Activated CD4-positive, alpha-beta memory T cell treated with anti-CD3 and anti-CD28 coated beads, Interleukin-2, amount 10 ng/mL, durations not matched to agents 7 days and 5 days (primary cell): ENCODE measurements around the gene THG1L. TPM values are rescaled to one million over a fixed set of nuclear protein-coding genes. Genes with fewer than 3 reads are reported as not detected.
"Not testable (repeated sequence)": the region's sequence is repeated elsewhere in the genome, so short reads cannot be mapped to it uniquely, and the experiment has no call there.

ENCODE experiments used
- CTCF ChIA-PET: fragments of 350-600 bp; sonication (Branson Sonifier 250); formaldehyde crosslinking; loops from one replicate; lab custom pipeline; 2021; ENCODE audit warnings: antibody characterized with exemption, inconsistent platforms; lab: Charles Lee
- POLR2A ChIA-PET: fragments of 350-600 bp; sonication (Branson Sonifier 250); formaldehyde crosslinking; loops from one replicate; lab custom pipeline; 2021; ENCODE audit warnings: antibody characterized with exemption; lab: Charles Lee
- DNase-seq: peaks from one replicate; pipeline ENCODE4 v3.0.0-alpha.2; 2020
- H3K27ac Mint-ChIP-seq: one replicate; pipeline ENCODE4 v1.8.0; 2021; ENCODE audit warnings: mild to moderate bottlenecking, mixed read lengths
- H3K27me3 Mint-ChIP-seq: one replicate; pipeline ENCODE4 v1.8.0; 2021; ENCODE audit warnings: mixed read lengths
- H3K36me3 Mint-ChIP-seq: one replicate; pipeline ENCODE4 v1.8.0; 2021; ENCODE audit warnings: low read depth, mixed read lengths
- H3K4me1 Mint-ChIP-seq: one replicate; pipeline ENCODE4 v1.8.0; 2021; ENCODE audit warnings: mixed read lengths
- H3K4me3 Mint-ChIP-seq: one replicate; pipeline ENCODE4 v1.8.0; 2021; ENCODE audit warnings: mild to moderate bottlenecking, mixed read lengths
- H3K9me3 Mint-ChIP-seq: one replicate; pipeline ENCODE4 v1.8.0; 2021; ENCODE audit warnings: mixed read lengths
- total RNA-seq, 2 experiments: library from RNA; stranded (reverse); gene quantifications; one replicate each; pipeline ENCODE4 v1.2.3, GENCODE V29; 2021

The THG1L gene
- total RNA-seq, 2 experiments from 2014 or later = 10.6 to 11.4 TPM

GRCh38 chr5:157709346-157709745 is 21.9 kb upstream of the THG1L start:
- Mint-ChIP-seq H3K9me3 (no peaks in the 10 kb centered on the region), H3K36me3 (peaks cover 2% of the 10 kb centered on the region), H3K4me3 (no peak overlapping the region), H3K27me3 (peaks cover 6% of the 10 kb centered on the region), H3K4me1 (peaks cover 17% of the 10 kb centered on the region), H3K27ac (no peak overlapping the region)
- ChIA-PET CTCF (interaction anchor here (1.0 to 2.6 kb wide), 2 partner anchors 8 to 9 kb away, joined by 3 to 9 read pairs; no protein-coding TSS in a partner anchor), POLR2A (no interaction called here)
- no peak for DNase-seq

DNA sequence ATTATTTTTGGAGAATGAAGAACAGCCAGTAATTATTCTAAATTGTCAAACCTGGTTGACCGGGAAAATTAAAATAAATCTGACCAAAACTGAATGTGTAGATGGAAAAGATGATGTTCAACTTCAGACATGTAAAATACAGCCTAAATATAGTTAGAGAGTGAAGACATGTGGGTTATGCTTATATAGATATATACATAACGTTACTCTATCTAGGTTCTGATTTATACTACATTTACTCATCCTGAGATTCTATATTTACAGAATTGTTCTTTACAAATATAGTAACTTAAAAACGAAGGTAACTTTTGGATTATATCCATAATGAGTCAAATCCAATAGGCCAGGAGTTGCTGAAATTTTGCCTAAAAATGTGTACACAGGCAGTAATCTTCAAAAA is 20.8 kb upstream of the THG1L start:
- no peak for DNase-seq
- Mint-ChIP-seq H3K9me3 (no peaks in the 10 kb centered on the region), H3K36me3 (peaks cover 2% of the 10 kb centered on the region), H3K27me3 (peaks cover 1% of the 10 kb centered on the region), H3K4me1 (peaks cover 22% of the 10 kb centered on the region), H3K4me3 (no peak overlapping the region), H3K27ac (no peak overlapping the region)
- CTCF ChIA-PET = interaction anchor here (1.0 kb wide), 1 partner anchor 33 kb away, joined by 4 read pairs; the partner anchor contains the start of gene LSM11
- POLR2A ChIA-PET = no interaction called here

DNA sequence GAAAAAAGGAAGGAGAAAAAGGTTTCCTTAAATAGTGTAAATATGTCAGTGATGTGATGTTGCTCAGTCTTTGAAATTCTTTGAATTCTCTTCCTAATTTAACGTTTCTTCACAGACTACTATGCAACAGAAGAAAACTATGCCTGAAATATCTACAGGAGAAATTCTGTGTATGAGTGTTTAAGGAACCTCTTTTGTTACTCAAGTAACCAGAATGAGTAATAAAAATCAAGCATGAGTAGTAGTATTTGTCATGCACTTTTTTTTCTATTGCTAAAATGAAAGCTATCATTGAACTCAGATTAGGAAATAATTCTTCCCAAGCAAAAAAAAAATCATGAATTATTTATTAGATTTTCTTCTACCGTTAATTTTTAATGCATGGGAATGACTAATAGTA is 20.3 kb upstream of the THG1L start:
- POLR2A ChIA-PET = interaction anchor here (1.0 kb wide), 1 partner anchor 139 kb away, joined by 3 read pairs; no protein-coding TSS in a partner anchor
- H3K27me3 Mint-ChIP-seq = no peaks in the 10 kb centered on the region
- DNase-seq = no peak
- peaks cover 22% of the 10 kb centered on the region for H3K4me1 Mint-ChIP-seq
- peaks cover 2% of the 10 kb centered on the region for H3K36me3 Mint-ChIP-seq
- H3K4me3 Mint-ChIP-seq = no peak overlapping the region
- H3K27ac Mint-ChIP-seq = no peak overlapping the region
- CTCF ChIA-PET = interaction anchor here (1.0 kb wide), 1 partner anchor 32 kb away, joined by 4 read pairs; the partner anchor contains the start of gene LSM11
- no peaks in the 10 kb centered on the region for H3K9me3 Mint-ChIP-seq

GRCh38 chr5:157713830-157714595 is 17.2 kb upstream of the THG1L start:
- CTCF ChIA-PET = no interaction called here
- no peak for DNase-seq
- H3K27ac Mint-ChIP-seq = no peak overlapping the region
- H3K36me3 Mint-ChIP-seq = peaks cover 2% of the 10 kb centered on the region
- H3K4me1 Mint-ChIP-seq = peaks cover 44% of the 10 kb centered on the region
- no peaks in the 10 kb centered on the region for H3K27me3 Mint-ChIP-seq
- no peak overlapping the region for H3K4me3 Mint-ChIP-seq
- no peaks in the 10 kb centered on the region for H3K9me3 Mint-ChIP-seq
- POLR2A ChIA-PET = no interaction called here

GRCh38 chr5:157714596-157714864 is 16.7 kb upstream of the THG1L start:
- Mint-ChIP-seq H3K36me3 (peaks cover 2% of the 10 kb centered on the region), H3K4me1 (peaks cover 42% of the 10 kb centered on the region), H3K4me3 (no peak overlapping the region), H3K27me3 (no peaks in the 10 kb centered on the region), H3K27ac (no peak overlapping the region), H3K9me3 (no peaks in the 10 kb centered on the region)
- no peak for DNase-seq
- CTCF ChIA-PET = no interaction called here
- POLR2A ChIA-PET = no interaction called here

DNA sequence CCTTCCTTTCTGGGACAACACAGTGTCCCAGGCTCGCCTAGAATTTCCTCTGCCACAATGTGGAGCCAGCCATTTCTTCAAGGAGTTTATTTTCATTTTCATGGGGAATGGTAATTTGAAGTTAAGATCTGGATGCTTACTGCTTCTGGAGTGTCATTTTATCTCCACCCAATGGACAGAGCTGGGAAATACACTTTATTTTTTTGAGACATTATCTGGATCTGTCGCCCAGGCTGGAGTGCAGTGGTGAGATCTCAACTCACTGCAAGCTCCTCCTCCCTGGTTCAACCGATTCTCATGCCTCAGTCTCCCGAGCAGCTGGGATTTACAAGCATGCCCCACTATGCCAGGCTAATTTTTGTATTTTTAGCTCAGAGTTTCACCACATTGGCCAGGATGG is 12.7 kb upstream of the THG1L start:
- POLR2A ChIA-PET = interaction anchor here (0.6 to 2.2 kb wide), 6 partner anchors 13 to 179 kb away, joined by 3 to 10 read pairs (median 5); partner anchors contain the start of gene THG1L
- H3K27ac Mint-ChIP-seq = no peak overlapping the region

GRCh38 chr5:157719245-157719644 is 12.0 kb upstream of the THG1L start:
- POLR2A ChIA-PET = interaction anchor here (1.1 to 2.2 kb wide), 2 partner anchors 12 to 178 kb away, joined by 5 to 10 read pairs; partner anchors contain the start of gene THG1L
- no peak for DNase-seq
- H3K27ac Mint-ChIP-seq = no peak overlapping the region
- no peaks in the 10 kb centered on the region for H3K27me3 Mint-ChIP-seq
- H3K4me3 Mint-ChIP-seq = no peak overlapping the region
- H3K9me3 Mint-ChIP-seq = no peaks in the 10 kb centered on the region
- CTCF ChIA-PET = interaction anchor here (0.7 to 4.2 kb wide), 37 partner anchors 10 to 1660 kb away, joined by 3 to 43 read pairs (median 5); partner anchors contain the start of genes LSM11 and THG1L
- peaks cover 33% of the 10 kb centered on the region for H3K4me1 Mint-ChIP-seq
- H3K36me3 Mint-ChIP-seq = peaks cover 6% of the 10 kb centered on the region

More for the DNA sequence above, 12.7 kb upstream of the THG1L start:
- Mint-ChIP-seq H3K9me3 (no peaks in the 10 kb centered on the region), H3K4me1 (peaks cover 33% of the 10 kb centered on the region), H3K4me3 (no peak overlapping the region), H3K27me3 (no peaks in the 10 kb centered on the region), H3K36me3 (peaks cover 1% of the 10 kb centered on the region)
- no peak for DNase-seq
- CTCF ChIA-PET = interaction anchor here (0.7 to 4.2 kb wide), 43 partner anchors 9 to 471 kb away, joined by 3 to 43 read pairs (median 5); partner anchors contain the start of genes LSM11 and THG1L

GRCh38 chr5:157721159-157721558 is 10.1 kb upstream of the THG1L start:
- no peak overlapping the region for H3K4me3 Mint-ChIP-seq
- H3K4me1 Mint-ChIP-seq = peaks cover 26% of the 10 kb centered on the region
- peaks cover under 1% of the 10 kb centered on the region for H3K9me3 Mint-ChIP-seq
- ChIA-PET CTCF (interaction anchor here (4.2 kb wide), 1 partner anchor 10 kb away, joined by 25 read pairs; the partner anchor contains the start of gene THG1L), POLR2A (no interaction called here)
- H3K36me3 Mint-ChIP-seq = peaks cover 7% of the 10 kb centered on the region
- no peak for DNase-seq
- no peaks in the 10 kb centered on the region for H3K27me3 Mint-ChIP-seq
- no peak overlapping the region for H3K27ac Mint-ChIP-seq

DNA sequence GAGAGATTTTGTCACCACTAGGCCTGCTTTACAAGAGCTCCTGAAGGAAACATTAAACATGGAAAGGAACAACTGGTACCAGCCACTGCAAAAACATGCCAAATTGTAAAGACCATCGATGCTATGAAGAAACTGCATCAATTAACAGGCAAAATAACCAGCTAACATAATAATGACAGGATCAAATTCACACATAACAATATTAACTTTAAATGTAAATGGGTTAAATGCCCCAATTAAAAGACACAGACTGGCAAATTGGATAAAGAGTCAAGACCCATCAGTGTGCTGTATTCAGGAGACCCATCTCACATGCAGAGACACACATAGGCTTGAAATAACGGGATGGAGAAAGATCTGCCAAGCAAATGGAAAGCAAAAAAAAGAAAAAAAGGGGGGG is 8.3 kb upstream of the THG1L start:
- H3K27me3 Mint-ChIP-seq, H3K9me3 Mint-ChIP-seq, DNase-seq, H3K27ac Mint-ChIP-seq, H3K4me3 Mint-ChIP-seq, POLR2A ChIA-PET, H3K36me3 Mint-ChIP-seq: not testable (repeated sequence)
- CTCF ChIA-PET = interaction anchor here (1.2 to 1.9 kb wide), 3 partner anchors 19 to 33 kb away, joined by 3 to 5 read pairs (median 4); no protein-coding TSS in a partner anchor
- peaks cover 13% of the 10 kb centered on the region for H3K4me1 Mint-ChIP-seq

GRCh38 chr5:157726607-157727006 is 4.6 kb upstream of the THG1L start:
- CTCF ChIA-PET = interaction anchor here (1.4 to 6.4 kb wide), 2 partner anchors 8 to 16 kb away, joined by 4 to 62 read pairs; partner anchors contain the start of gene LSM11
- H3K9me3 Mint-ChIP-seq, H3K36me3 Mint-ChIP-seq, H3K27ac Mint-ChIP-seq, H3K4me3 Mint-ChIP-seq, POLR2A ChIA-PET, DNase-seq, H3K27me3 Mint-ChIP-seq: not testable (repeated sequence)
- H3K4me1 Mint-ChIP-seq = peaks cover 13% of the 10 kb centered on the region

- H3K4me1 Mint-ChIP-seq = peaks cover 25% of the 10 kb centered on the region
- H3K27ac Mint-ChIP-seq, H3K4me3 Mint-ChIP-seq, POLR2A ChIA-PET, H3K9me3 Mint-ChIP-seq, H3K27me3 Mint-ChIP-seq, H3K36me3 Mint-ChIP-seq, DNase-seq: not testable (repeated sequence)
- CTCF ChIA-PET = interaction anchor here (1.4 to 6.4 kb wide), 2 partner anchors 9 to 15 kb away, joined by 4 to 62 read pairs; partner anchors contain the start of gene LSM11
Measured at GRCh38 chr5:157727858-157728257, 3.4 kb upstream of the THG1L start.

DNA sequence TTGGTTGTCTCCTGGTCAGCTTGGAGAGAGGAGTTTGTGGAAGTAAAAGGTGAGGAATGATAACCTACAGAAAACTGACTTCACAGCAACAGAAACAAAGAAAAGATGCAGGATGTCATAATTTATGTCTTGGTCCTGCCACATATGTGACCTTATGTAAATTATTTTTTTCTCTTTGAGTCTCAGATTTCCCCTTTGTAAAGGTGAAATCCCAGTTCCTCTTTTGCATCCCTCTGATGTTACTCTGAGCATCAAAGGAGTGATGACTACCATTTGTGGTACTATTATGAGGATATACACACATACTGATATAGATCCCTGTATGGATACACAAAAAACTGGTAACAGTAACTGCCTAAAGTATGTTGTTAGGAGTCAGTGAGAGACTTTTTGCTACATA is 1.4 kb upstream of the THG1L start:
- ChIA-PET POLR2A (no interaction called here), CTCF (interaction anchor here (1.4 to 6.4 kb wide), 2 partner anchors 13 to 253 kb away, joined by 3 to 62 read pairs; partner anchors contain the start of gene LSM11)
- H3K4me1 Mint-ChIP-seq = peaks cover 30% of the 10 kb centered on the region
- no peak overlapping the region for H3K4me3 Mint-ChIP-seq
- H3K27ac Mint-ChIP-seq = no peak overlapping the region
- peaks cover 8% of the 10 kb centered on the region for H3K36me3 Mint-ChIP-seq
- no peak for DNase-seq
- H3K9me3 Mint-ChIP-seq = peaks cover 4% of the 10 kb centered on the region
- no peaks in the 10 kb centered on the region for H3K27me3 Mint-ChIP-seq

DNA sequence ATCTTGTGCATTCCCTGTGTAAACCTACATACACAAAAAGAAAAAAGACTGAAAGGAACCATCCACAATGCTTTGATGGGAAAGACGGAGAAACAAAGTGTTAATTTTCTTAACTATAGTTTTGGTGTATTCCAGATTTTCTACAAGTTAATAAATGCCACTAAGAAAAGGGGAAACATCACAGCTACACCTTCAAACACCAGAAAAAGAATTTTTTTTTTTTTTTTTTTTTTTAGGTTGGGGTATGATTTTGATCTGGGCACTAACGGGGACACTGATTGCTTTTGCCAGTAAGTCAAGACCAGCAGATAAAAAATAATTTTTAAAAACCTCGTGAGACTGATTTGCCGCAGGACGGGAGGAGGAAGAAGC is 334 bp upstream of the THG1L start:
- ChIA-PET CTCF (interaction anchor here (0.6 to 6.4 kb wide), 11 partner anchors 12 to 437 kb away, joined by 3 to 62 read pairs (median 5); partner anchors contain the start of gene LSM11), POLR2A (interaction anchor here (0.6 to 2.1 kb wide), 9 partner anchors 13 to 588 kb away, joined by 3 to 10 read pairs (median 3); partner anchors contain the start of genes MED7 and NIPAL4)
- Mint-ChIP-seq H3K4me1 (peaks cover 30% of the 10 kb centered on the region), H3K27me3 (no peaks in the 10 kb centered on the region), H3K9me3 (peaks cover 4% of the 10 kb centered on the region), H3K4me3 (peak overlapping the region; percentile 80), H3K27ac (peak overlapping the region; percentile 84), H3K36me3 (peaks cover 8% of the 10 kb centered on the region)
- DNase-seq = no peak
